ENCODE results near the gene AMN.

DNA sequence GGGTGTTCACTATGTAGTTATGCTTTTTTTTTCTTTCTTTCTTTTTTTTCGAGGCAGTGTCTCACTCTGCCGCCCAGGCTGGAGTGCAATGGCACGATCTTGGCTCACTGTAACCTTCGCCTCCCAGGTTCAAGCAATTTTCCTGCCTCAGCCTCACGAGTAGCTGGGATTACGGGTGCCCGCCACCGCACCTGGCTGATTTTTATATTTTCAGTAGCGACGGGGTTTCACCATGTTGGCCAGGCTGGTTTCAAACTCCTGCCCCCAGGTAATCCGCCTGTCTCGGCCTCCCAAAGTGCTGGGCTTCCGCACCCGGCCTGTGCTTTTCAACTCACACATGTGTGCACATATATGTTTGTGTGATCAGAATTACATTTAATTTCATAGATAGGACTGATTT lies 38.9 kb upstream of the AMN start:
- TF ChIP-seq, protein P1, sequence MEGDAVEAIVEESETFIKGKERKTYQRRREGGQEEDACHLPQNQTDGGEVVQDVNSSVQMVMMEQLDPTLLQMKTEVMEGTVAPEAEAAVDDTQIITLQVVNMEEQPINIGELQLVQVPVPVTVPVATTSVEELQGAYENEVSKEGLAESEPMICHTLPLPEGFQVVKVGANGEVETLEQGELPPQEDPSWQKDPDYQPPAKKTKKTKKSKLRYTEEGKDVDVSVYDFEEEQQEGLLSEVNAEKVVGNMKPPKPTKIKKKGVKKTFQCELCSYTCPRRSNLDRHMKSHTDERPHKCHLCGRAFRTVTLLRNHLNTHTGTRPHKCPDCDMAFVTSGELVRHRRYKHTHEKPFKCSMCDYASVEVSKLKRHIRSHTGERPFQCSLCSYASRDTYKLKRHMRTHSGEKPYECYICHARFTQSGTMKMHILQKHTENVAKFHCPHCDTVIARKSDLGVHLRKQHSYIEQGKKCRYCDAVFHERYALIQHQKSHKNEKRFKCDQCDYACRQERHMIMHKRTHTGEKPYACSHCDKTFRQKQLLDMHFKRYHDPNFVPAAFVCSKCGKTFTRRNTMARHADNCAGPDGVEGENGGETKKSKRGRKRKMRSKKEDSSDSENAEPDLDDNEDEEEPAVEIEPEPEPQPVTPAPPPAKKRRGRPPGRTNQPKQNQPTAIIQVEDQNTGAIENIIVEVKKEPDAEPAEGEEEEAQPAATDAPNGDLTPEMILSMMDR (conservative IDR thresholded peaks at IDR 0.05): no peak
- TF ChIP-seq EZH2 (IDR thresholded peaks at IDR 0.05; ENCODE audit: low read depth): no peak
